Vagina (tissue), 2 donors: ENCODE results near the gene ROCK2.

Experiments
- POLR2A ChIP-seq, 2 donors: fragments of 450-650 bp; IDR thresholded peaks; one replicate each; pipeline ENCODE4 v1.6.1; 2017; ENCODE audit warnings: antibody characterized with exemption in 2 of 2, mild to moderate bottlenecking in 2 of 2, moderate library complexity in 2 of 2
- POLR2AphosphoS5 ChIP-seq, 2 donors: sonication (generic); formaldehyde crosslinking; IDR thresholded peaks; one replicate each; pipeline ENCODE4 v1.9.0; 2017; ENCODE audit warnings: antibody characterized with exemption in 2 of 2, mild to moderate bottlenecking in 2 of 2, low read depth in 1 of 2; ENCODE audit not compliant: insufficient read depth in 1 of 2
- TF ChIP-seq, protein P1 (sequence below), 3 experiments: fragments of 450-650 bp in 2 of 3; fragments of 200-600 bp in 1 of 3; sonication (generic) in 1 of 3; IDR thresholded peaks; one replicate each; pipeline ENCODE4 v1.5.1; 2017 to 2019; ENCODE audit warnings: antibody characterized with exemption in 3 of 3, mild to moderate bottlenecking in 2 of 3, moderate library complexity in 2 of 3

- TF ChIP-seq, protein P1, sequence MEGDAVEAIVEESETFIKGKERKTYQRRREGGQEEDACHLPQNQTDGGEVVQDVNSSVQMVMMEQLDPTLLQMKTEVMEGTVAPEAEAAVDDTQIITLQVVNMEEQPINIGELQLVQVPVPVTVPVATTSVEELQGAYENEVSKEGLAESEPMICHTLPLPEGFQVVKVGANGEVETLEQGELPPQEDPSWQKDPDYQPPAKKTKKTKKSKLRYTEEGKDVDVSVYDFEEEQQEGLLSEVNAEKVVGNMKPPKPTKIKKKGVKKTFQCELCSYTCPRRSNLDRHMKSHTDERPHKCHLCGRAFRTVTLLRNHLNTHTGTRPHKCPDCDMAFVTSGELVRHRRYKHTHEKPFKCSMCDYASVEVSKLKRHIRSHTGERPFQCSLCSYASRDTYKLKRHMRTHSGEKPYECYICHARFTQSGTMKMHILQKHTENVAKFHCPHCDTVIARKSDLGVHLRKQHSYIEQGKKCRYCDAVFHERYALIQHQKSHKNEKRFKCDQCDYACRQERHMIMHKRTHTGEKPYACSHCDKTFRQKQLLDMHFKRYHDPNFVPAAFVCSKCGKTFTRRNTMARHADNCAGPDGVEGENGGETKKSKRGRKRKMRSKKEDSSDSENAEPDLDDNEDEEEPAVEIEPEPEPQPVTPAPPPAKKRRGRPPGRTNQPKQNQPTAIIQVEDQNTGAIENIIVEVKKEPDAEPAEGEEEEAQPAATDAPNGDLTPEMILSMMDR (IDR thresholded peaks at IDR 0.05) = no peak
- TF ChIP-seq POLR2A (IDR thresholded peaks at IDR 0.05) (no peak), POLR2AphosphoS5 (IDR thresholded peaks at IDR 0.05; ENCODE audit: insufficient read depth in 1 of 2, low read depth in 1 of 2) (no peak)
Observed at GRCh38 chr2:11315074-11315705, 29.2 kb downstream of the ROCK2 start.
